Embryonic facial prominence (tissue), 1 donor: ENCODE measurements around the gene ZC3HAV1.
"Not testable (repeated sequence)": the region's sequence is repeated elsewhere in the genome, so short reads cannot be mapped to it uniquely, and the experiment has no call there.

Experiments used
- DNase-seq: peaks from one replicate; pipeline ENCODE4 v3.0.0-alpha.2; 2016; ENCODE audit errors: extremely low spot score

ZC3HAV1 gene

GRCh38 chr7:139087212-139087611, 22.3 kb downstream of the ZC3HAV1 start:
- DNase-seq = no peak

DNA sequence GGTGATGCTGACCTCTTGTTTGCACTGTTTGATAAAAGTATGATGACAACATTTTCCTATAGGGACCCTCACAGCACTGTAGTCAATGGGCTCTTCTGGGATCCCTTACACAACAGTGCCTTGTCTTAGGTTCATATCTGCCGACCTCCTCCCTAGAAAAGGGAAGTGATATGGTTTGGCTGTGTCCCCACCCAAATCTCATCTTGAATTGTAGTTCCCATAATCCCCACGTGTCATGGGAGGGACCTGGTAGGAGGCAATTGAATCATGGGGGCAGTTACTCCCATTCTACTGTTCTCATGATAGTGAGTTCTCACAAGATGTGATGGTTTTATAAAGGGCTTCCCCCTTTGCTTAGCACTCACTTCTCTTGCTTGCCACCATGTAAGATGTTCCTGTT, 23.1 kb downstream of the ZC3HAV1 start:
- DNase-seq = no peak

DNA sequence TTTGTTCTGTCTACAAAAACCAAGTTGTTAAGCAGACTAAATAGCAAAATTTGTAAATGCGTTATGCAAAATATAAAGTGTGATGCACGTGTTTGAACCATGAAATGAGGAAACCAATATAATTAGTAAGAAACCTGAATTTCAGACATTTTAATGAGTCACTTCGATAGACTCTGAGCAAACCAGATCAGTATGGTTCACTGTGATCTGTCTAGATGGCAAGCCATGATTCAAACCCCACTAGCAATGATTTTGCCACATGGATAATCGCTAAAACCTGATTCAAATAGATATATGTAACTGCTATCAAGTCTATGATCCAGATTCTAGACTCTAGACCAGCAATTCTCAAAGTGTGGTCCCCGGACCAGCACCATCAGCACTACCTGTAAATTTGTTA, 24.8 kb downstream of the ZC3HAV1 start:
- no peak for DNase-seq

DNA sequence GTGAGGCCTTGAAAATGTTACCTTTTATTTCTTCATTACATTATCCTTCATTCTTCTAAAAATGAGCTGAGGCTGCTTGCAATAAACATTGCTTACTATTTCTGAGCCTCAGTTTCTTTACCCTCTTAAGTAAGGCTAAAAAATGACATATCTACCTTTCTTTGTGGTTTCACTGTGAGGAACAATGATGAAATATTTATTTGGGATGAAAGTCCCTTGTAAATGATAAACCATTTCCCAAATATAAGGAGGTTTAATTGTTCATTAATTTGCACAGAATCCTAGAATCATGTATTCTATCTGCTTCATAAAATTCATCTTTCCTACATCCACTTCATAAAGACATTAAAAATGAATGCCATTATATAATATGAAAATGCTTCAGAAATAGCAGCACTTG, 27.9 kb downstream of the ZC3HAV1 start:
- DNase-seq = no peak

- DNase-seq = no peak
Observed at GRCh38 chr7:139080905-139081304, 28.6 kb downstream of the ZC3HAV1 start.

DNA sequence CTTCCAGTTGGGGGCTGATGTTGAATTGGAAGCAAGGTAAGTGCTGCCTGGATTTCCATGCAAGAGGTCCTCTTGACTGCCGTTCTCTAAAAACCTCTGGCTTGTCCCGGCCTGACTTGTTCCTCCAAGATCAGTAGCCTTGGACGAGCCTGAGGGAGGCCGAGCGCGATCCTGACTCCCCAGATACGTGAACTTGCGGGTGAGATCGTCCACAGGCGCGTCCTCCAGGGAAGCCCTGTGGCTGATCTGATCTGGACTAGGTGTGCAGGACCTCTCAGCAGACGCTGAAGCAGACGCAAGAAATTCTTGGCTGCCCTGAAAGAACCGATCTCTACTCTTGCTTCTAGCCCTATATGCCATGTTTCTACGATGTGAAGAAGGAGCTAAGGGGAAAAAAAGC, 29.7 kb downstream of the ZC3HAV1 start:
- no peak for DNase-seq

DNA sequence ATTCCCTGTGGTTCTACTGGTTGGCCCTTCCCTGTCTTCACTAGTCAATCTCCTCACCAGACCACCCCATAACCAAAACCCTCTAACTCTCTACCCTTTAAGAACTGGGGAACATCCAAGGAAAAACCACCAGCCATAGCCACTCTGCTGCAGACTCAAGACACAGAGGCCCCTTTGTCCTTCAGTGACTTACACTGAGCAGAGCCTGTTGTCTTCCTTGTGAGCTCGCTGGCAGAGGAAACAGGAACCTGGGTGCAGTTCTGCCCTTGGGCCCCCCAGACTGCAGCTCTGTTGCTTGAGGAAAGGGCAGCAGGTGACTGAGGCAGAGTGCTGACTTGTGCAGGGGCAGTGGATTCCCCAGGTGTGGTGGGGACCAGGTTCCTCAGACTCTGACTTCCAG, 30.6 kb downstream of the ZC3HAV1 start:
- DNase-seq = no peak

- DNase-seq = no peak
Observed at GRCh38 chr7:139078399-139078798, 31.1 kb downstream of the ZC3HAV1 start.

- DNase-seq = not testable (repeated sequence)
Observed at GRCh38 chr7:139077706-139078105, 31.8 kb downstream of the ZC3HAV1 start.

DNA sequence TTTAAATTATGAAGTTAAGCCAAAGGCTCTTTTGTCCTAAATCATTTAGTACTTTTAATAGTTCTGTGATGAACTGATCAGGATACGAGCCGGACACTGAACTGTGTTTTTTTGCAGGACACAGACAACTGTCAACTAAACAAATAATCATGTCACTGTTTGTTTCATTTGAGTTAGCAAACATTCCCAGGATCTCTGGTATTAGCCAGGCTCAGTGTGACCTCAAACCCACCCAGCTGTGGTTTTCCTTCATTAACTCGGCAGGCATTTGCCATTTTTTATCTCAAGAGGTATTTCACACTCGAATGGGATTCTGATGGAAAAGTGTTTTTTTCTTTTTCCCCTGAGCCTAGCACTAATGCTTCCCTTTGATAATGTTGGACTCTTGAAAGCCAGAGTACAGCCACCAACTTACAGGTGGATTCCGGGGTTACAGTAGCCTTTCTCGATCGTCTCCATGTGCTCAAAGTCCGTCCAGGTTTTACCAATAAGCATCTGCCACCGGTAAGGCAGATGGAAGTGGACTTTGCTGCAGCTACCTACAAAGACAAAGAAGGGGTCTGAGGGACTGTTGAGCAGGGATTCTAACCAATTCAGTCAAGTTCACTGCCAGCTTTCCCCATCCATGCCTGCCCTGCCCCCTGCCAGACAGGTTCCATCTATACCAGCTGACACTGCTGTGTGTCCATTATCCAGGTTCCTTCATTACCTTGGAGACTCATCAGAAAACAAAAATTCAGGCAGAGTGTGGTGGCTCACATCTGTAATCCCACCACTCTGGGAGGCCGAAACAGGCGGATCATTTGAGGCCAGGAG, 33.4 kb downstream of the ZC3HAV1 start:
- DNase-seq = no peak

- peak; percentile 76 for DNase-seq
Observed at GRCh38 chr7:139075031-139075652, 34.4 kb downstream of the ZC3HAV1 start.

- no peak for DNase-seq
Observed at GRCh38 chr7:139072796-139073195, 36.7 kb downstream of the ZC3HAV1 start.

DNA sequence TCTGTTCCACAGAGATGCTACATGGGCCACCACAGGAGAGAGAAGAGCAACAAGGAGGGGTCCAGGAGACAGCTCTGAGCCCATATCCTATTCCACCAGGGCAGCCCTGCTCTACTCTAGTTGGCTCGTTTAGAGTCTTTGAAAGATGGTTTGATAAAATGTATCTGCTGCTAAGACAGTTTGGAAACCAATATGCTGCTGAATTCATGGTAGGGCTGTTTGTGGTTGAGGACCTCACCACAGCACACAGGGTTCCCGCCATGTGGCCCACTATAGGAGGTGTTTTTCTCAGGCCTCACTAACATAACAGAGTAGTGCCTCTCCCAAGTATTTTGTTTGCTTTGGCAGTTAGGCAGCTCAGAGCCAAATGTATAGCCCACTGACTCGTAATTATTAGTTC, 37.8 kb downstream of the ZC3HAV1 start:
- no peak for DNase-seq

DNA sequence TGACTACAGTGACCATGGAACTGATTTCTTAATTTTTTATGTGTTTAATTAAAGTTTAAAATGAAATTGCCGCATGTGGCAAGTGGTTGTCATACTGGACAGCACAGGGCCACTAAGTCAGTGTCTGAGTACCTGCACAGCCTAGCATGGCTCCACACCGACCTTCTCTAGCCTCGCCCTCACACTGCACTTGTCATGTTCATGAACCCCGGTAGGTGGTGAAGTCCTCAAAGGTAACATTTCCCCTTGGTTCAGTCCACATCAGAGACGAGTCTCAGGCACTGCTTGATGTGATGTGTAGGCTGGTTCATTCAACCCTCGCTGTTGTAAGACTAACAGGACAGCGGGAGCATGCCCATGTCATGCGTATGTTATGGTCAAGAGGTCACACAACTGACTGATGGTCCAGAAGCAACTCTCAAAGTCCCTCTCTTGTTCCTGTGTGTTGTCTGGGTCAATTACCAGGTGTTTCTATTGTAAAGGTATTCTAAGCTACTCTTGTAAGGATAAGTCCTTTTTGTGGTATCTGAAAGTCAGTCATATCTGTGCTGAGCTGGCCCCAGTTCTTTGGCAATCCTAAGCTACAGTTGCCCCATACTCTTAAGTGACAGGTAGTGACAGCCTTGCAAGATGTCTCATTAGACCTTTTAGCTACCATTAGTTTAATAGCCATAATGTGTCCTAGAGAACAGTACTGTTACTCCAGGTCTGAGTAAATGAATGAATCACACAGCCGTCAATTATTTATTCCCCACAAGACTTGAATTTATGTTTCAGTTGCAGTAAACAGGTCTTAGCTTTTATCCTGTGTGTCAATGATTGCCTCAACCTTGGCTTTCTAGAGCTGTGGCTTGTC, 40.7 kb downstream of the ZC3HAV1 start:
- DNase-seq = no peak

DNA sequence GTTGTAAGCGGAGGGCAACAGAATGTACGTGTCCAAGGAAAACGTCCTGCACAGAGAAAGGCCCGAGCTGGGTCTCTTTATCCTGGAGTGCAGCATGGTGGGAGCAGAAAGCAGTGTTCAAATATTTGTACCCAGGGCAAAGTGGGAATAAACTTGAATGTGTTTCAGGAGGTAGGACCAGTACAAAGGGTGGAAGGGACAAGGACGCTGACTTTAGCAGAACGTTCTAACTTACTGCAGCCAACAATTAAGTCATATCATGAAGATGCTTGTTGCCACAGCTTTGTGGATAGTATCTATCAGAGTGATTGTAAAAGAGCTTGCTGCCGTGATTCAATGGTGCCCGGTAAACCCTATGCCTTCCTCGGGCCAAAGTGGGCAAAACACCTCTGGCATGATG, 43.2 kb downstream of the ZC3HAV1 start:
- no peak for DNase-seq

DNA sequence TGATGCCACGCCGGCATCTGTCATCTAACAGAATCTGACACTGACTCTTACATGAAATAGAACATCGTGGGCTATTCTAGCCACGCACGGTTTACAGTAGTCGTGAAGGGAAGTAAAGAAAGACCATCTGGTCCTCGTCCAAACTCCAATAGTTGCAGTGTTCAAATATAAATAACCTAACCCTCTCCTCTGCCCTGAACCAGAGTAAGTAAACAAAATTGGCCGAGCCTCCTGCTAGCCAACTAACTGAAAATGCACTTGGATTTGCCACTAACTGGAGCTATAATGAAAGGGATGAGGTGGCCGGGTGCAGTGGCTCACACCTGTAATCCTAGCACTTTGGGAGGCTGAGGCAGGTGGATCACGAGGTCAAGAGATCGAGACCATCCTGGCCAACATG, 44.2 kb downstream of the ZC3HAV1 start:
- no peak for DNase-seq

GRCh38 chr7:139061416-139061815, 48.1 kb downstream of the ZC3HAV1 start:
- DNase-seq = no peak

- no peak for DNase-seq
Observed at GRCh38 chr7:139060695-139061237, 48.8 kb downstream of the ZC3HAV1 start.

DNA sequence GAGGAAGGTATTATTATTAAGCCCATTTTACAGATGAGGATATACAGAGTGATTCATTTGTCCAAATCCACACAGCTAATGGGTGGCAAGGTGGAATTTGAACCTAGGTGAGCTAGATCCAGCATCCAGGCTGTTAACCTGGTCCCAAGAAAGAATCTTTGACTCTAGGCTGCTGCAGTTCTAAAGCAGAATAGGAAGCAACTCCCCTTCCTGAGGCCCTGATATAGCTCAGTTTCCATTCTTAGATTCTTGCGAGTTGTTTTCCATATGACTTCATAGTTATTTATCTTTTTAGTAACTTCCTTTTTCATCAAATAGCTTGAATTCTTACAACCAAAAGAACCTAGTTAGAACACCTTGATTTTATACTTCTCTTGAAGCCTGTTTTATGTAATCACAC, 49.6 kb downstream of the ZC3HAV1 start:
- DNase-seq = no peak

- DNase-seq = peak; percentile 40
Observed at GRCh38 chr7:139058943-139059342, 50.6 kb downstream of the ZC3HAV1 start.

GRCh38 chr7:139055674-139056073, 53.8 kb downstream of the ZC3HAV1 start:
- DNase-seq = no peak

DNA sequence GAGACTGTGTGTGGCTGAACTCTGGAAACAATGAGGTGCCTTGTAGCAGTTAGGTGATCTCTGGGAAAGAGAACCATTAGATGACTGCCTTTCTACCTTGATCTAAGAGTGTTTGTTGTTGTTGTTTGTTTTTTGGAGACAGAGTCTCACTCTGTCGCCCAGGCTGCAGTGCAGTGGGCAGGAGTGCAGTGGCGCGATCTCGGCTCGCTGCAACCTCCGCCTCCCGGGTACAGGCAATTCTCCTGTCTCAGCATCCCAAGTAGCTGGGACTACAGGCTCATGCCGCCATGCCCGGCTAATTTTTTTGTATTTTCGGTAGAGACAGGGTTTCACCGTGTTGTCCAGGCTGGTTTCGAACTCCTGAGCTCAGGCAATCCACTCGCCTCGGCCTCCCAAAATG, 54.9 kb downstream of the ZC3HAV1 start:
- not testable (repeated sequence) for DNase-seq
